B cell (primary cell): ENCODE results near the gene CADM2.

Experiments used
- CTCF ChIP-seq: fragments of 200-600 bp; IDR thresholded peaks from one replicate; pipeline ENCODE4 v1.8.0; 2022; ENCODE audit warnings: antibody characterized with exemption, mild to moderate bottlenecking
- EZH2 ChIP-seq: IDR thresholded peaks from 2 replicates; pipeline ENCODE4 v1.6.1; 2012; ENCODE audit warnings: borderline replicate concordance, low read depth, mild to moderate bottlenecking, moderate library complexity, low read length; ENCODE audit not compliant: insufficient read depth, poor library complexity, severe bottlenecking

GRCh38 chr3:85725809-85726208, 767.0 kb downstream of the CADM2 start:
- TF ChIP-seq CTCF (no peak), EZH2 (no peak)
